ENCODE measurements around the gene CCDC197.

- TF ChIP-seq CTCF (IDR thresholded peaks at IDR 0.05) (no peak), POLR2A (IDR thresholded peaks at IDR 0.05) (no peak)
These were observed 47.5 kb downstream of the CCDC197 start for GRCh38 chr14:94044476-94045091.

Measured in uterus (tissue), 2 donors.